Measurements from ENCODE around the gene CX3CL1.
"Not testable (repeated sequence)": the region's sequence is repeated elsewhere in the genome, so short reads cannot be mapped to it uniquely, and the experiment has no call there.

The CX3CL1 gene

GRCh38 chr16:57367116-57367752 lies 5.1 kb upstream of the CX3CL1 start:
- Histone ChIP-seq H3K9me3 (ENCODE audit: control insufficient read depth in 5 of 5, low read length in 5 of 5) (no peaks in the 10 kb centered on the region), H3K36me3 (ENCODE audit: control insufficient read depth in 5 of 5, insufficient read depth in 5 of 5, low read length in 5 of 5) (no peaks in the 10 kb centered on the region), H3K27me3 (ENCODE audit: control insufficient read depth in 5 of 5, insufficient read depth in 4 of 5, low read length in 5 of 5) (peaks cover 2 to 10% (median 3%) of the 10 kb centered on the region in 5 donors), H3K4me1 (ENCODE audit: control insufficient read depth in 5 of 5, insufficient read depth in 5 of 5, low read length in 5 of 5) (peaks cover 0 to 24% (median 7%) of the 10 kb centered on the region in 5 donors), H3K27ac (ENCODE audit: low read depth, low read length) (no peak overlapping the region), H3K9ac (ENCODE audit: low read length in 5 of 5) (no peak overlapping the region), H3K4me3 (ENCODE audit: low read depth in 1 of 5, low read length in 5 of 5) (no peak overlapping the region)

- Histone ChIP-seq H3K27me3 (ENCODE audit: control insufficient read depth in 5 of 5, insufficient read depth in 4 of 5, low read length in 5 of 5) (peaks cover 2 to 18% (median 8%) of the 10 kb centered on the region in 5 donors), H3K4me1 (ENCODE audit: control insufficient read depth in 5 of 5, insufficient read depth in 5 of 5, low read length in 5 of 5) (peaks cover 0 to 42% (median 10%) of the 10 kb centered on the region in 5 donors), H3K36me3 (ENCODE audit: control insufficient read depth in 5 of 5, insufficient read depth in 5 of 5, low read length in 5 of 5) (peaks cover 0 to 2% (median 0%) of the 10 kb centered on the region in 5 donors), H3K4me3 (ENCODE audit: low read depth in 1 of 5, low read length in 5 of 5) (peak overlapping the region in 4 of 5 donors; percentile 25 to 77 (median 64)), H3K9ac (ENCODE audit: low read length in 5 of 5) (peak overlapping the region in 3 of 5 donors; percentile 28 to 59 (median 50)), H3K27ac (ENCODE audit: low read depth, low read length) (peak overlapping the region; percentile 65), H3K9me3 (ENCODE audit: control insufficient read depth in 5 of 5, low read length in 5 of 5) (no peaks in the 10 kb centered on the region)
Measured at GRCh38 chr16:57371494-57372371, 557 bp upstream of the CX3CL1 start.

- Histone ChIP-seq H3K36me3 (ENCODE audit: control insufficient read depth in 5 of 5, insufficient read depth in 5 of 5, low read length in 5 of 5) (peaks cover 0 to 2% (median 0%) of the 10 kb centered on the region in 5 donors), H3K9ac (ENCODE audit: low read length in 5 of 5) (peak overlapping the region in 4 of 5 donors; percentile 64 to 94 (median 79)), H3K9me3 (ENCODE audit: control insufficient read depth in 5 of 5, low read length in 5 of 5) (no peaks in the 10 kb centered on the region), H3K27ac (ENCODE audit: low read depth, low read length) (peak overlapping the region; percentile 86), H3K27me3 (ENCODE audit: control insufficient read depth in 5 of 5, insufficient read depth in 4 of 5, low read length in 5 of 5) (peaks cover 2 to 18% (median 8%) of the 10 kb centered on the region in 5 donors), H3K4me3 (ENCODE audit: low read depth in 1 of 5, low read length in 5 of 5) (peak overlapping the region; percentile 19 to 77 (median 64)), H3K4me1 (ENCODE audit: control insufficient read depth in 5 of 5, insufficient read depth in 5 of 5, low read length in 5 of 5) (peaks cover 0 to 47% (median 10%) of the 10 kb centered on the region in 5 donors)
Measured at GRCh38 chr16:57373117-57373947, 1.0 kb downstream of the CX3CL1 start.

GRCh38 chr16:57374067-57374534 lies 1.8 kb downstream of the CX3CL1 start:
- Histone ChIP-seq H3K27me3 (ENCODE audit: control insufficient read depth in 5 of 5, insufficient read depth in 4 of 5, low read length in 5 of 5) (peaks cover 2 to 18% (median 8%) of the 10 kb centered on the region in 5 donors), H3K4me3 (ENCODE audit: low read depth in 1 of 5, low read length in 5 of 5) (peak overlapping the region in 4 of 5 donors; percentile 60 to 77 (median 66)), H3K9ac (ENCODE audit: low read length in 5 of 5) (peak overlapping the region in 4 of 5 donors; percentile 4 to 94 (median 76)), H3K27ac (ENCODE audit: low read depth, low read length) (peak overlapping the region; percentile 54), H3K9me3 (ENCODE audit: control insufficient read depth in 5 of 5, low read length in 5 of 5) (no peaks in the 10 kb centered on the region), H3K4me1 (ENCODE audit: control insufficient read depth in 5 of 5, insufficient read depth in 5 of 5, low read length in 5 of 5) (peaks cover 0 to 51% (median 10%) of the 10 kb centered on the region in 5 donors), H3K36me3 (ENCODE audit: control insufficient read depth in 5 of 5, insufficient read depth in 5 of 5, low read length in 5 of 5) (peaks cover 0 to 2% (median 0%) of the 10 kb centered on the region in 5 donors)

GRCh38 chr16:57374925-57375465 lies 2.7 kb downstream of the CX3CL1 start:
- peak overlapping the region in 2 of 5 donors; percentile 67 to 77 for H3K4me3 ChIP-seq (ENCODE audit: low read depth in 1 of 5, low read length in 5 of 5)
- H3K9ac ChIP-seq (ENCODE audit: low read length in 5 of 5); H3K9me3 ChIP-seq (ENCODE audit: control insufficient read depth in 5 of 5, low read length in 5 of 5); H3K36me3 ChIP-seq (ENCODE audit: control insufficient read depth in 5 of 5, insufficient read depth in 5 of 5, low read length in 5 of 5); H3K27ac ChIP-seq (ENCODE audit: low read depth, low read length): not testable (repeated sequence)
- peaks cover 2 to 18% (median 8%) of the 10 kb centered on the region in 5 donors for H3K27me3 ChIP-seq (ENCODE audit: control insufficient read depth in 5 of 5, insufficient read depth in 4 of 5, low read length in 5 of 5)
- peaks cover 0 to 59% (median 10%) of the 10 kb centered on the region in 5 donors for H3K4me1 ChIP-seq (ENCODE audit: control insufficient read depth in 5 of 5, insufficient read depth in 5 of 5, low read length in 5 of 5)

DNA sequence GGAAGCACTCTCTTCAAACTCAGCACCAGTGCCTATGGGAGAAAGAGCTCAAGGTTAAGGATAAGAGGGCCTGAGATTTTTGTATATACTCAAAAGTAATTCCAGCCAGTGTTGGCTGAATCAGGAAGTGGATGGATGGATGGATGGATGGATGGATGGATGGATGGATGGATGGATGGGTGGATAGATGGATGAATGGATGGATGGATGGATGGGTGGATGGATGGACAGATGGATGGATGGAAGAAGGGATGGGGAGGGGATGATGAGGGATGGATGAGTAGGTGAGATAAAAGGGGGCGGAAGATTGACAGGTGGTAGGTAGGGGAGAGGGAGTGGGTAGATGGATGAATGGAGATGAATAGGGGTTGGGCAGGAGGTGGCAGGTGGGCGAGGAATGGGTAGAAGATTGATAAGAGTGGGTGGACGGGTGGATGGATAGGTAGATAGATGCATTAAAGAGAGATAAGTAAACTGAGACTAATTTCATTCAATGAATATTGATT lies 4.1 kb downstream of the CX3CL1 start:
- peak overlapping the region; percentile 37 for H3K27ac ChIP-seq (ENCODE audit: low read depth, low read length)
- H3K9ac ChIP-seq (ENCODE audit: low read length in 5 of 5): no peak overlapping the region
- peaks cover 1 to 71% (median 21%) of the 10 kb centered on the region in 5 donors for H3K4me1 ChIP-seq (ENCODE audit: control insufficient read depth in 5 of 5, insufficient read depth in 5 of 5, low read length in 5 of 5)
- H3K9me3 ChIP-seq (ENCODE audit: control insufficient read depth in 5 of 5, low read length in 5 of 5): no peaks in the 10 kb centered on the region
- peaks cover 2 to 16% (median 8%) of the 10 kb centered on the region in 5 donors for H3K27me3 ChIP-seq (ENCODE audit: control insufficient read depth in 5 of 5, insufficient read depth in 4 of 5, low read length in 5 of 5)
- H3K36me3 ChIP-seq (ENCODE audit: control insufficient read depth in 5 of 5, insufficient read depth in 5 of 5, low read length in 5 of 5): peaks cover 0 to 9% (median 0%) of the 10 kb centered on the region in 5 donors
- H3K4me3 ChIP-seq (ENCODE audit: low read depth in 1 of 5, low read length in 5 of 5): peak overlapping the region in 1 of 5 donors; percentile 4

- Histone ChIP-seq H3K36me3 (ENCODE audit: control insufficient read depth in 5 of 5, insufficient read depth in 5 of 5, low read length in 5 of 5) (peaks cover 0 to 16% (median 3%) of the 10 kb centered on the region in 5 donors), H3K9ac (ENCODE audit: low read length in 5 of 5) (no peak overlapping the region), H3K27ac (ENCODE audit: low read depth, low read length) (peak overlapping the region; percentile 37), H3K27me3 (ENCODE audit: control insufficient read depth in 5 of 5, insufficient read depth in 4 of 5, low read length in 5 of 5) (peaks cover 0 to 9% (median 8%) of the 10 kb centered on the region in 5 donors), H3K4me3 (ENCODE audit: low read depth in 1 of 5, low read length in 5 of 5) (peak overlapping the region in 2 of 5 donors; percentile 7 to 21), H3K9me3 (ENCODE audit: control insufficient read depth in 5 of 5, low read length in 5 of 5) (no peaks in the 10 kb centered on the region), H3K4me1 (ENCODE audit: control insufficient read depth in 5 of 5, insufficient read depth in 5 of 5, low read length in 5 of 5) (peaks cover 1 to 71% (median 14%) of the 10 kb centered on the region in 5 donors)
Measured at GRCh38 chr16:57377080-57377841, 5.0 kb downstream of the CX3CL1 start.

DNA sequence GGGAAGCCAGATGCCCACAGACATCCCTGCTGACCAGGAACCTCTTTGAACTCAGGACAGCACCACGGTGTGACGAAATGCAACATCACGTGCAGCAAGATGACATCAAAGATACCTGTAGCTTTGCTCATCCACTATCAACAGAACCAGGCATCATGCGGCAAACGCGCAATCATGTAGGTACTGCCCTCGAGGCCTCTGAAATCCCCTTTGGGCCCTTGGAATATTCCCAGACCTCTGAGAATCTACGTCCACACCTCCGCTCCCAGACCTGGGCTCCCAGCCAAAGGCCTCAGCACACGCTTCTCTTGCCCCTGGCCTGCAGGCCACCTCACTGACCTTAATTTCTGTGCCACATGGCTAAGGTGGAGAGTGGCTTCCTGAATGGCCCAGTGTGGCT lies 7.3 kb downstream of the CX3CL1 start:
- no peak overlapping the region for H3K9ac ChIP-seq (ENCODE audit: low read length in 5 of 5)
- peaks cover 1 to 79% (median 18%) of the 10 kb centered on the region in 5 donors for H3K4me1 ChIP-seq (ENCODE audit: control insufficient read depth in 5 of 5, insufficient read depth in 5 of 5, low read length in 5 of 5)
- H3K27ac ChIP-seq (ENCODE audit: low read depth, low read length): peak overlapping the region; percentile 16
- no peaks in the 10 kb centered on the region for H3K9me3 ChIP-seq (ENCODE audit: control insufficient read depth in 5 of 5, low read length in 5 of 5)
- no peak overlapping the region for H3K4me3 ChIP-seq (ENCODE audit: low read depth in 1 of 5, low read length in 5 of 5)
- H3K36me3 ChIP-seq (ENCODE audit: control insufficient read depth in 5 of 5, insufficient read depth in 5 of 5, low read length in 5 of 5): peaks cover 0 to 29% (median 10%) of the 10 kb centered on the region in 5 donors
- H3K27me3 ChIP-seq (ENCODE audit: control insufficient read depth in 5 of 5, insufficient read depth in 4 of 5, low read length in 5 of 5): no peaks in the 10 kb centered on the region

Data from subcutaneous abdominal adipose tissue (tissue), 5 donors.